Epidermal melanocyte (primary cell): ENCODE results near the gene CCDC85C.

Source experiments
- DNase-seq: peaks from one replicate; pipeline ENCODE4 v3.0.0; 2011; ENCODE audit warnings: low spot score; ENCODE audit not compliant: insufficient read length

CCDC85C gene

GRCh38 chr14:99605299-99605961 is 1.4 kb upstream of the CCDC85C start:
- peak; percentile 51 for DNase-seq

- no peak for DNase-seq
Observed at GRCh38 chr14:99604766-99605298, 825 bp upstream of the CCDC85C start.

- DNase-seq, result peak; percentile 95
Observed at GRCh38 chr14:99604278-99604765, 315 bp upstream of the CCDC85C start.

GRCh38 chr14:99602788-99603415 is 1.1 kb downstream of the CCDC85C start:
- DNase-seq, result no peak

- DNase-seq, result no peak
Observed at GRCh38 chr14:99602054-99602787, 1.8 kb downstream of the CCDC85C start.

- no peak for DNase-seq
Observed at GRCh38 chr14:99601361-99601831, 2.6 kb downstream of the CCDC85C start.

- no peak for DNase-seq
Observed at GRCh38 chr14:99600232-99600888, 3.6 kb downstream of the CCDC85C start.

GRCh38 chr14:99599393-99599792 is 4.6 kb downstream of the CCDC85C start:
- no peak for DNase-seq

GRCh38 chr14:99598774-99599173 is 5.2 kb downstream of the CCDC85C start:
- DNase-seq, result no peak

GRCh38 chr14:99597911-99598600 is 6.0 kb downstream of the CCDC85C start:
- DNase-seq, result peak; percentile 64

- no peak for DNase-seq
Observed at GRCh38 chr14:99596772-99597171, 7.2 kb downstream of the CCDC85C start.

GRCh38 chr14:99596071-99596627 is 7.9 kb downstream of the CCDC85C start:
- DNase-seq, result no peak

GRCh38 chr14:99595524-99595923 is 8.5 kb downstream of the CCDC85C start:
- DNase-seq, result no peak

- no peak for DNase-seq
Observed at GRCh38 chr14:99595034-99595433, 9.0 kb downstream of the CCDC85C start.

GRCh38 chr14:99593971-99594841 is 9.8 kb downstream of the CCDC85C start:
- no peak for DNase-seq

GRCh38 chr14:99592933-99593753 is 10.9 kb downstream of the CCDC85C start:
- DNase-seq, result no peak

- DNase-seq, result no peak
Observed at GRCh38 chr14:99592394-99592793, 11.6 kb downstream of the CCDC85C start.

- DNase-seq, result no peak
Observed at GRCh38 chr14:99590746-99591555, 13.1 kb downstream of the CCDC85C start.
